ENCODE measurements around the gene CTNNA3.

DNA sequence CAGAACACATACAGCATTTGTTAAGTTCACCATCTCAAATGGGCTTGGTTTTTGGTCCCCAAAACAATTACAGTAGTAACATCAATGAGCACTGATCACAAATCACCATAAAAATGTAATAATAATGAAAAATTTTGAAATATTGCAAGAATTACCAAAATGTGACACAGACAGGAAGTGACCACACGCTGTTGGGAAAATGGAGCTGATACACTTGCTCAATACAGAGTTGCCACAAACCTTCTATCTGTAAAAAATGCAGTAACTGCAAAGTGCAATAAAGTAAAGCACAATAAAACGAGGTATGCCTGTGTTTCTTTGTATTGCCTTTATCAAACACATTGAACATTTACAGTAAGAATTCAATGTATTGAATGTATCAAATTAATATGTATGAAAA lies 262.7 kb downstream of the CTNNA3 start:
- TF ChIP-seq, protein P1, sequence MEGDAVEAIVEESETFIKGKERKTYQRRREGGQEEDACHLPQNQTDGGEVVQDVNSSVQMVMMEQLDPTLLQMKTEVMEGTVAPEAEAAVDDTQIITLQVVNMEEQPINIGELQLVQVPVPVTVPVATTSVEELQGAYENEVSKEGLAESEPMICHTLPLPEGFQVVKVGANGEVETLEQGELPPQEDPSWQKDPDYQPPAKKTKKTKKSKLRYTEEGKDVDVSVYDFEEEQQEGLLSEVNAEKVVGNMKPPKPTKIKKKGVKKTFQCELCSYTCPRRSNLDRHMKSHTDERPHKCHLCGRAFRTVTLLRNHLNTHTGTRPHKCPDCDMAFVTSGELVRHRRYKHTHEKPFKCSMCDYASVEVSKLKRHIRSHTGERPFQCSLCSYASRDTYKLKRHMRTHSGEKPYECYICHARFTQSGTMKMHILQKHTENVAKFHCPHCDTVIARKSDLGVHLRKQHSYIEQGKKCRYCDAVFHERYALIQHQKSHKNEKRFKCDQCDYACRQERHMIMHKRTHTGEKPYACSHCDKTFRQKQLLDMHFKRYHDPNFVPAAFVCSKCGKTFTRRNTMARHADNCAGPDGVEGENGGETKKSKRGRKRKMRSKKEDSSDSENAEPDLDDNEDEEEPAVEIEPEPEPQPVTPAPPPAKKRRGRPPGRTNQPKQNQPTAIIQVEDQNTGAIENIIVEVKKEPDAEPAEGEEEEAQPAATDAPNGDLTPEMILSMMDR (IDR thresholded peaks at IDR 0.05; ENCODE audit: low read depth, low read length, poor library complexity, severe bottlenecking): no peak
- no peak for TF ChIP-seq EZH2phosphoT487 (IDR thresholded peaks at IDR 0.05; ENCODE audit: borderline replicate concordance, low read length)

All from DOHH2 (cell line).